ENCODE measurements around the gene PTPN20. TPM values are rescaled to one million over a fixed set of nuclear protein-coding genes. Genes with fewer than 3 reads are reported as not detected.

Gene PTPN20
- total RNA-seq, 1 donor = 1.6 TPM

GRCh38 chr10:47046321-47047126 is 135.3 kb downstream of the PTPN20 start:
- DNase-seq (ENCODE audit: low read depth in 2 of 3, low spot score in 2 of 3) = no peak

GRCh38 chr10:47047127-47047504 is 135.9 kb downstream of the PTPN20 start:
- no peak for DNase-seq (ENCODE audit: low read depth in 2 of 3, low spot score in 2 of 3)

- peak; percentile 60 to 79 (median 65) for DNase-seq (ENCODE audit: low read depth in 2 of 3, low spot score in 2 of 3)
These were observed 136.6 kb downstream of the PTPN20 start for GRCh38 chr10:47047577-47048525.

- peak in 1 of 3 donors; percentile 38 for DNase-seq (ENCODE audit: low read depth in 2 of 3, low spot score in 2 of 3)
These were observed 137.3 kb downstream of the PTPN20 start for GRCh38 chr10:47048526-47048905.

GRCh38 chr10:47049056-47049851 is 138.0 kb downstream of the PTPN20 start:
- DNase-seq (ENCODE audit: low read depth in 2 of 3, low spot score in 2 of 3) = no peak

- no peak for DNase-seq (ENCODE audit: low read depth in 2 of 3, low spot score in 2 of 3)
These were observed 138.7 kb downstream of the PTPN20 start for GRCh38 chr10:47049906-47050305.

- no peak for DNase-seq (ENCODE audit: low read depth in 2 of 3, low spot score in 2 of 3)
These were observed 139.6 kb downstream of the PTPN20 start for GRCh38 chr10:47050618-47051455.

GRCh38 chr10:47051741-47052238 is 140.6 kb downstream of the PTPN20 start:
- no peak for DNase-seq (ENCODE audit: low read depth in 2 of 3, low spot score in 2 of 3)
